ENCODE results near the gene ATG9B. TPM values are rescaled to one million over a fixed set of nuclear protein-coding genes. Genes with fewer than 3 reads are reported as not detected.

ATG9B gene
- total and polyA plus RNA-seq, 9 of the 15 experiments (the other 6 are each of a cell fraction or from before 2014, with no cell fraction given) = 0.29 to 8.0 (median 2.1) TPM

GRCh38 chr7:151039850-151040548 is 15.7 kb upstream of the ATG9B start (continued):
- TF ChIP-seq REST (IDR thresholded peaks at IDR 0.05; ENCODE audit: borderline replicate concordance) (no peak), REST (CRISPR knock-in tag; IDR thresholded peaks at IDR 0.05; ENCODE audit: low read depth) (no peak; the same call in none of the 2 replicates), YY1 (IDR thresholded peaks at IDR 0.05; ENCODE audit: borderline replicate concordance in 1 of 3, control insufficient read depth in 1 of 3, extremely low read depth in 1 of 3, insufficient read depth in 3 of 3, insufficient read length in 1 of 3, insufficient replicate concordance in 2 of 3, low read depth in 1 of 3, low read length in 2 of 3) (no peak), HDAC8 (tag; IDR thresholded peaks at IDR 0.05) (no peak), ZNF277 (CRISPR knock-in tag; IDR thresholded peaks at IDR 0.05; ENCODE audit: borderline replicate concordance) (no peak), TFAM (CRISPR knock-in tag; conservative IDR thresholded peaks at IDR 0.05) (no peak), SFPQ (IDR thresholded peaks at IDR 0.05; ENCODE audit: low read depth, low read length) (no peak), CAMTA2 (CRISPR knock-in tag; conservative IDR thresholded peaks at IDR 0.05) (no peak), NCOA6 (IDR thresholded peaks at IDR 0.05) (no peak), ARNT (IDR thresholded peaks at IDR 0.05) (no peak), ZNF224 (CRISPR knock-in tag; IDR thresholded peaks at IDR 0.05) (no peak), FOXP4 (CRISPR knock-in tag; IDR thresholded peaks at IDR 0.05; ENCODE audit: borderline replicate concordance) (0 out of 2 replicates have a peak, but pooled peaks have one; percentile 71), RAD51 (IDR thresholded peaks at IDR 0.05; ENCODE audit: borderline replicate concordance, low read depth) (no peak)
